NCI-H446 treated with DMSO at 0.1 percent for 48 hours (cell line): ENCODE measurements around the gene EMC10.
"Not testable (repeated sequence)": the region's sequence is repeated elsewhere in the genome, so short reads cannot be mapped to it uniquely, and the experiment has no call there.

Source experiments
- DNase-seq: peaks from one replicate; lab custom pipeline; 2025; lab: John Stamatoyannopoulos, UW

EMC10 gene

DNA sequence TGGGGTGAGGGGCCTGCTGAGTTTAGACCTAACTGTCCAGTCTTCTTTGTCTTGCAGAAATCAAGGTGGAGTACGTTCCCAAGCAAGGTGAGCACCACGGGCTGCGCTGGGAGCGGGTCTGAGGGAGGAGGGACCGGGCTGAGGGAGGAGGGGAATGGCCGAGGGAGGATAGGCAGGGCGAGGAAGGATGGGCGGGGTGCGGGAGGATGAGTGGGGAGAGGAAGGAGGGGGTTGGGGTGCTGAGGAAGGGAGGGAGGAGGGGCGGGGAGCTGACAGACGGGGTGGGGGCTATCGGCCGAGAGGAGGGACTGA lies 25.1 kb upstream of the EMC10 start:
- DNase-seq, result no peak

DNA sequence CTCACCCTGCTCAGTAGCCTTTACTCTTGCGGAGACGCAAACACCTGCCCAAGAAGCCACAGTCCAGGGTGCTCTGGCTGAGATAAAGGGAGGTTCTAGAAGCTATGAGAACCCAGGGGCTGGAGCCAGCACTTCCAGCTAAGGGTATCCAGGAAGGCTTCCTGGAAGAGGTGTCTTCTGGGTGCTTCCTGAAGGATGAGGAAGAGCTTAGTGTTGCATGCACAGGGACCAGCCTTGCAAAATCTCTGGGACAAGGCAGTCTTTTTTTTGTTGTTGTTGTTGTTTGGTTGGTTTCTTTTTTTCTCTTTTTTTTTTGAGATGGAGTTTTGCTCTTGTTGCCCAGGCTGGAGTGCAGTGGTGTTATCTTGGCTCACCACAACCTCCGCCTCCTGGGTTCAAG lies 23.1 kb upstream of the EMC10 start:
- DNase-seq, result no peak

GRCh38 chr19:50455992-50456391 lies 20.3 kb upstream of the EMC10 start:
- no peak for DNase-seq

GRCh38 chr19:50457300-50457699 lies 19.0 kb upstream of the EMC10 start:
- no peak for DNase-seq

- no peak for DNase-seq
Observed at GRCh38 chr19:50458396-50459066, 17.8 kb upstream of the EMC10 start.

- DNase-seq, result no peak
Observed at GRCh38 chr19:50459067-50459456, 17.2 kb upstream of the EMC10 start.

- DNase-seq, result no peak
Observed at GRCh38 chr19:50459638-50460037, 16.7 kb upstream of the EMC10 start.

DNA sequence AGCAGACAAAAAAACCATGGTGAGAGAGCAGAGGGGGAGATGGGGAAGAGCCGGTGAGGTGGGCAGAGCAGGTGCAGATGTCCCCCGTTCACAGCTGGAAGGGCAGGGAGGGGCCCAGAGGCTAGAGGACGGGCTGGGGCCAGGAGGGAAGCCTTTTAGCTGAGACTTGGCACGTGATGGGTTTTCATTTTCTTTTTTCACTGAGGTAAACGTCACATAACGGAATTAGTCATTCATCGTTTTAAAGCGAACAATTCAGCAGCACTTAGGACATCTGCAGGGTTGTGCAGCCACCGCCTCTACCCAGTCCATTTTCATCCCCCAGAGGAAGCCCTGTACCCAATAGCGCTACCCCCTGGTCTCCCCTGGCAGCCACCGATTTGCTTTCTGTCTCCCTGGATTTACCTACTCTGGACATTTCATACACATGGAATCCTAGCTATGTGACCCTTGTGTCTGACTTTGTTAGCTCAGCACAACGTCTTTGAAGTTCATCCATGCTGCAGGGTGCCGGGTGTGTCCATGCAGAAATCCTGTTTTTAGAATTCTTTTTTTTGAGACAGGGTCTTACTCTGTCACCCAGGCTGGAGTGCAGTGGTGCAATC lies 16.0 kb upstream of the EMC10 start:
- DNase-seq, result no peak

DNA sequence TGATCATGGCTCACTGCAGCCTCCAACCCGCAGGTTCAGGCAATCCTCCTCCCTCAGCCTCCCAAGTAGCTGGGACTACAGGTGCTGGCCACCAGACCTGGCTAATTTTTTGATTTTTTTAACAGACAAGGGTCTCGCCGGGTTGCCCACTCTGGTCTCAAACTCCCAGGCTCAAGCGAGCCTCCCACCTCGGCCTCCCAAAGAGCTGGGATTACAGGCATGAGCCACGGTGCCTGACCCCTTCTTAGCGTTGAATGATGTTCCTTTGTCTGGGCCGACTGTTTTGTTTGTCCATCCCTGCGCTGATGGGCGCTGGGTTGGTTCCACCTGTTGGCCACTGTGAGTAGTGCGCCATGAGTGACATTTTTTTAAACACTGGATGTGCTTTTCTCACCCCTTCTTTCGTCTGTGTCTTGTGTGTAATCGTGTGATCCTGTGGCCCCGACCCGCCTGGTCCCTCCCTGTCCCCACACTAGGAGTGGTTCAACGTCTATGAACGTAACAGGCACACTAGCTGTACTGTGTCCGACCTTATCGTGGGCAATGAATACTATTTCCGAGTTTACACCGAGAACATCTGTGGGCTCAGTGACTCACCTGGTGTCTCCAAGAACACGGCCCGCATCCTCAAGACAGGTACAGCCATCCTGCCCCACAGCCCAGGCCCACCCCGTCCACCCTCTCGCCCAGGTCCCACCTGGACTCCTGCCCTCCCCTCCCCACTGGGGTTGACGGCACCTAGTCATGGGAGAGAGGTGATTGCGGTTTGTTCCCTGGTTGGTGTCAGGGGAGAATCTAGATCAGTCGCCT lies 15.0 kb upstream of the EMC10 start:
- no peak for DNase-seq

GRCh38 chr19:50462970-50463369 lies 13.3 kb upstream of the EMC10 start:
- no peak for DNase-seq

DNA sequence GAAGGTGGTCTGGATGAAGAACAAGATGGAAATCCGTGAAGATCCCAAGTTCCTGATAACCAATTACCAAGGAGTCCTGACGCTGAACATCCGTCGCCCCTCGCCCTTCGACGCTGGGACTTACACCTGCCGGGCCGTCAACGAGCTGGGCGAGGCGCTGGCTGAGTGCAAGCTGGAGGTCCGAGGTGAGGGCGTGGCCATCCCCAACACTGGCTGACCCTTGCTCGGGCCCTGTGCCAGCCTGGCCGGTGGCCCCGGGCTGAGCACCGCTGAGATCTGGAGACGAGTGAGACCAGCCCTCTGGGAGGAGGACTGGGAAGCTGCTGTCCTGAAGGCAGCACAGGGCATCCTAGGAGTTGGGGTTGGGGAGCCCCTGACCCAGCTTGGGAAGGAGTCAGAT lies 12.0 kb upstream of the EMC10 start:
- no peak for DNase-seq

- DNase-seq, result no peak
Observed at GRCh38 chr19:50465000-50465399, 11.3 kb upstream of the EMC10 start.

- DNase-seq, result no peak
Observed at GRCh38 chr19:50465986-50466705, 10.2 kb upstream of the EMC10 start.

DNA sequence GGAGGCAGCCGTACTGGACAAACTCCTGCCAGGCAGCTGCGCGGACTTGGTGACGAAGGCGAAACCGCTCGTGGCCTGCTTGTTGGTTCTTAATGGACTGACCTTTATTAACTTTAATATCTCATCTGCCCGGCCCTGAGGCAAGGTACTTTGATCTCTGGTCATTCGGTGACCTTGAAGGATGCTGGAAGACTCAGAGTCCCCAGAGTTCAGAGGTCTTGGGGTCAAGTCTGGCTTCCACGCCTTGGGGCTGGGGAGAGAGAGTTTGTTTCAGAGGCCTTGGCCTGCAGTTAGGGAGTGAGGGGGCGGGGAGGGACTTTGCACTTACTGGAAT lies 9.6 kb upstream of the EMC10 start:
- no peak for DNase-seq

GRCh38 chr19:50467566-50467965 lies 8.7 kb upstream of the EMC10 start:
- no peak for DNase-seq

DNA sequence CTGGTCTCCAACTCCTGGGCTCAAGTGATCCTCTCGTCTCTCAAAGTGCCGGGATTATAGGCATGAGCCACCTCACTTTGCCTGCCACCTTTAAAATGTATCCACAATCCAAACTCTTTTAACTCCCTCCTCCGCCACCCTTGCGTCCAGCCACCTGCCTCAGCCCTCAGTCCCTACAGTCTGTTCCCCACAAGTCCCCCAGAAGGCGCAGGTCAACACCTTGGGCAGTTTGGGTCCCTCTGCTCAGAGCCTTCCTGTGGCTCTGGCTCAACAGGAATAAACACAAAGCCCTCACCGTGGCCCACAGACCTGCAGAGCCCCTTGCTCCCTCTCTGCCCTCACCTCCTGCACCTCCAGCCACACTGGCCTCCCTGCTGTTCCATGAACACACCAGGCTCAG lies 7.5 kb upstream of the EMC10 start:
- no peak for DNase-seq

GRCh38 chr19:50473336-50473735 lies 3.0 kb upstream of the EMC10 start:
- not testable (repeated sequence) for DNase-seq

GRCh38 chr19:50475101-50475568 lies 1.2 kb upstream of the EMC10 start:
- DNase-seq, result no peak

DNA sequence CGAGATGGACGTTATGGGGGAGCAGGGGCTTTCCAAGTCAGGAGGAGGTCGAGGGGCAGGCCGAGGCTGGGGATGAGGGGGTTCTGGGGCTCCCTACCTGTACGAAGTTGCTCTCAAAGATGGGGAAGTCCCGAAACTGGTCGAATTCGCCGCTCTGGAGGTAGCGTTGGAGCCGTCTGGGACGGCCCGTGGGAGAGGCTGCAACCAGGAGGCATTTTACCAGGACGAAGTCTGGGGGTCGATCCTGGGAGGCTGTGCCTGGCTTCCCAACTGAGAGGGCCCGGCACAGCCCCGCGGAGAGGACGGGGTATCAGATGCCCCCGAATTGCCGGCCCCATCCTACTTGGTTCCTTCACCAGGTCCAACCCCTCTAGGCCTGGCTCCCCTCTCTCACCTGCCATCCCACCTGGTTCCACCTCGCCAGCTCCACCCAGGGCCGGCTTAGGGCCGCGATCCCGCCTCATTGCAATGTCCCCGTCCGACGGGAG lies 527 bp upstream of the EMC10 start:
- no peak for DNase-seq

- DNase-seq, result no peak
Observed at GRCh38 chr19:50476907-50477238, 566 bp downstream of the EMC10 start.

- DNase-seq, result no peak
Observed at GRCh38 chr19:50477751-50478515, 1.6 kb downstream of the EMC10 start.
